NCI-H345 treated with DMSO at 0.1 percent for 48 hours (cell line): Measurements from ENCODE around the gene ADAMTSL2.
A peak's percentile ranks its signal among the peaks of the same experiment; 100 is the strongest.

Experiments
- DNase-seq: peaks from one replicate; lab custom pipeline; 2025; ENCODE audit not compliant: unreplicated experiment; lab: John Stamatoyannopoulos, UW

The ADAMTSL2 gene

GRCh38 chr9:133516256-133516960 is 18.1 kb upstream of the ADAMTSL2 start:
- no peak for DNase-seq

GRCh38 chr9:133516961-133517350 is 17.5 kb upstream of the ADAMTSL2 start:
- DNase-seq: no peak

GRCh38 chr9:133517711-133518110 is 16.8 kb upstream of the ADAMTSL2 start:
- DNase-seq: no peak

DNA sequence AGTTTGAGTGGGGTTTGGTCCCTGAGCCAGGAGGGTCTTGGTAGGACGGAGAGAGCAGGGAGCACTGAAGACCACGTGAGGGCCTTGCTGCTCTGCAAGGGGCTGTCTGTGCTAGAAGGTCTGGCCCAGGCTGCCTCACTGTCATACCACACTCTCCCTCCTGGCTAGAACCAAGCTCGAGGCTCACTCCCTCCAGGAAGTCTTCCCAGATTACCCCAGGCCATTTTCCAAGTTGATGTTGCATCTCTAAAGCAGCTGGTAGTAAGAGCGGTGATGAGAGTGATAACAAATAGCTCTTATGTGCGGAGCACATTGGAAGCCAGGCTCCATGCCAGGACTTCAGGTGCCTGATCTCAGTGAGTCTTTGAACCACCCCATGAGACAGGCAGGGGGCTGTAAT is 16.3 kb upstream of the ADAMTSL2 start:
- peak; percentile 74 for DNase-seq

DNA sequence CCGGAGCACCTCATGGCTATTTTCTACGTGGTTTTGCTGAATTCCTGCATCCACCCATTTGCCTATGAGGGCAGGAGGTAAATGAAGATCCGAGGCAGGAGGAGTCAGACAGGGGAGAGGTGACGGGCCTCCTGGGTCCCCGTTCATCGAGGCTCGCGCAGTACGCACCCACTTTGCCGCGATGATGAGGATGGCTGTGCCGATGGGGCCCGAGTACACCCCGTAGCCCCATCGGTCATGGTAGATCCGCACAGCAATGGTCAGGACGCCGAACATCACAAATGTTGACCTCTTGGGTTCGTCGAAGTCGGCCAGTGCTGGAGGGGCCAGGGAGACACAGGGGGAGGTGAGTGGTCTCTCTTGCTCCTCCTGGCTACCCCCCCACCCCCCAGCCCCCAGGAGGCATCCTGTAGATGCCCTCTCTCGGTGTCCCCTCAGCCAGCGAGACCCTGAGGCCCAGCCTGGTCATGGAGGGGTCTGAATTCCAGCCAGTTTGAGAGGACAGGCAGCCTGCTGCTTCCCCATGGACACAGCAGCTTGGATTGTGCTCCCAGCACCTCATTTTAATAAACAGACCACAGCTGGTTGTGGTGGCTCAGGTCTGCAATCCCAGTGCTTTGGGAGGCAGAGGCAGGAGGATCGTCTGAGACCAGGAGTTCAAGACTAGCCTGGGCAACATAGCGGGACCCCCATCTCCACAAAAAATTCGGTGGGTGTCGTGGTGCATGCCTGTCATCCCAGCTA is 15.6 kb upstream of the ADAMTSL2 start:
- no peak for DNase-seq

DNA sequence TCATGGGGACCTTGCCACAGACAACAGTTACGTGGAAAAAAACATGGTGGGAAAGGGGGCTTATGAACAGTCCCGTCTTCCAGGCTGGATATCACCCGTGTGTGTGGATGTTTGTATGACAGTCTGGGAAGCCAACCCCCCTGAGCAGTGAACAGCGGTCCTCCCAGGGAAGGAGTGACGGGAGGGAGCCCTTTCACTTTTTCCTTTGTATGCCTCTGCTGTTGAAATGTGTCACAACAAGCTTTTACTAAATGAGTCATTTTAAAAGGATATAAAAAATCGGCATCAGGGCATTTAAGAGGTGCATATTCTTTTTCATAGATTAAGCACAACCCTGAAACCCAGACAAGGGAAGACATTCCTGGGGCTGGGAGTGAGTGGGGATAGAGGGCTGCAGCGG is 14.8 kb upstream of the ADAMTSL2 start:
- no peak for DNase-seq

DNA sequence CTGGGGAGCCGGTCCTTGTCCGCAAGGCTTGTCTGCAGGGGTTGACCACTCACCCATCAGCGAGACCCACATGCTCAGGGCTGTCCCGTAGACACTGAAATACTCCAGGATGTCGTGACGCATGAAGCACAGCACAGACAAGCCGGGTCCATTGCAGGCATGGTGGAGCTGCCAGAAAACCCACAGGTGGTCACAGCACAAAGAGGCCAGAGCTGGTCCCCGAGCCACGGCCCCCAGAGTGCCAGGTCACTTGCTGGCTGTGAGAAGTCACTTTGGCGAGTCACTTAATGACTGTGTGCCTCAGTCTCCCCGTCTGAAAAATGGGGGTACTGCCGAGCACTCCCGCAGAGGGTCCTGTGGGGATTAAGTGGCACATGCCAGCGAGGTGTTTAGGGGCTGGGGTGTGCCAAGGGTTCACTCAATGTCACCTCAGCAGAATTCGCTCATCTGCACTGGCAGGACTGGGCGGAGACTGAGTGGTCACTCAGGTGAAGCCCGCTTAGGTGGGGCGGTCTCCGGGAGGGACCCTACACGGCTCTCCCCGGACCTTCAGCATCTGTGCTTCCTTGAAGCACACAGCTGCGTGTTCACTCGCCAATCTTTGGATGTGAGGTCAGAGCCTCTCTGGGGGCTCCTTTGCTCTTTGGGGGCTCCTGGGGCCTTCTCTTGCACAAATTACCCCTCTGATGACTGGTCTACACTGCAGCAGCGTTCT is 14.2 kb upstream of the ADAMTSL2 start:
- no peak for DNase-seq

GRCh38 chr9:133521122-133522072 is 13.1 kb upstream of the ADAMTSL2 start:
- DNase-seq: no peak

DNA sequence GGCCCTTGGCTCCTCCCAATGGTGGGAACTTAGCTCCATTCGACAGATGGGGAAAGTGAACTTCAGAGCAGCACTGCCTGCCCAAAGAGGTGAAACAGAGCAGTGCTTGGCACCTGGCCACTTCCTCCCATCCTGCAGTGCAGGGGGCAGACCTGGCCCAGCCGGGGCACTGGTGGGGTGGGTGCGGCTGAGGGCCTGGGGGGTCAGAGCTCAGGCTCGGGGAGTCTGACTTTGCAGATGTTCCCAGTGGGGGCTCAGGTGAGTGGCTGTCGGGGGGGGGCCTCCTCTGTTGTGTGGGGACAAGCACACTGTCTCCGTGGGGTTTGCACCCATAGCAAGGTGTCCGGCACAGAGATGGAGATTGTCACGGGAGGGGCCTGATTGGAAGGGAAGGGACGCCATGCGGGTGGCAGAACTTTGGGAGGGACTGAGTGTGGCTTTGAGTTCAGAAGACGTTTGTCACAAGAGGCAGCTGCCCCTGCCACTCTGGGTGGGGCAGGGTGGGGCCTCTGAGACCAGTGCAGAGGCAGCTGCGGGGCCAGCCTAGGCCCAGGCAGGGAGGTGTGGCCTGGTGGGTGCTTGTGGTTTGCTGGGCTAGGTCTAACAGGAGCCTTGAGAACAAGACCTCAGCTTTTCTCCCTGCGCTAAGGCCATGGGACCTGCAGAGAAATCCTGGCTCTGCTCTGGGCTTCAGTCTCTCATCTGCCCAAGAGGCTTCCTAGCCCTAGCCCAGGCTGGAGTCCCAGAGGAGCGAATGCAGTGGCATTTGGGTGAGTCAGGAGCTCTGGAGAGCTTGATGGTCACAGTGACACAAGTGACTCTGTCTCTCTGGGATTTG is 12.2 kb upstream of the ADAMTSL2 start:
- DNase-seq: no peak

- no peak for DNase-seq
Measured at GRCh38 chr9:133523106-133523505, 11.4 kb upstream of the ADAMTSL2 start.

DNA sequence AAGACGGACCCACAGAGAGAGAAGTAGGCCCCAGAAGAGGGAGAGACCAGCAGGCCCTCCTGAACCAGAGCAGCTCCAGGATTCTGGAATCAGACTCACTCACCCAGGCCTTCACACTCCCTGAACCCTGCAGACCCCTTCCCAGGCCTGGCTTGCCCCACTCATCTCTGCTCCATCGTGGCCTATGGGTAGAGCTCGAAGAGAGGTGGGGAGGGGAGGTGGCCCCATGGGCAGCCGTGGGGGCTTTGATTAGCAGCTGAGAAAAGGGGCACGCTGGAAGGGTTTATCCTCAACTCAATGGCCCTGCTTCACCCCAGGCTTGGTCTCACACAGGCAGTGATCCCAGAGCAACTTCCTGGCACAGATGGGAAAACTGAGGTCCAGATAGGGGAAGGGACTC is 10.4 kb upstream of the ADAMTSL2 start:
- no peak for DNase-seq

GRCh38 chr9:133524679-133525228 is 9.8 kb upstream of the ADAMTSL2 start, which contains the start of gene MYMK:
MYMK (minus strand) TSS chr9:133524959; CDS start chr9:133524844, 115 bp downstream.
- no peak for DNase-seq

- no peak for DNase-seq
Measured at GRCh38 chr9:133525677-133526076, 8.8 kb upstream of the ADAMTSL2 start.

DNA sequence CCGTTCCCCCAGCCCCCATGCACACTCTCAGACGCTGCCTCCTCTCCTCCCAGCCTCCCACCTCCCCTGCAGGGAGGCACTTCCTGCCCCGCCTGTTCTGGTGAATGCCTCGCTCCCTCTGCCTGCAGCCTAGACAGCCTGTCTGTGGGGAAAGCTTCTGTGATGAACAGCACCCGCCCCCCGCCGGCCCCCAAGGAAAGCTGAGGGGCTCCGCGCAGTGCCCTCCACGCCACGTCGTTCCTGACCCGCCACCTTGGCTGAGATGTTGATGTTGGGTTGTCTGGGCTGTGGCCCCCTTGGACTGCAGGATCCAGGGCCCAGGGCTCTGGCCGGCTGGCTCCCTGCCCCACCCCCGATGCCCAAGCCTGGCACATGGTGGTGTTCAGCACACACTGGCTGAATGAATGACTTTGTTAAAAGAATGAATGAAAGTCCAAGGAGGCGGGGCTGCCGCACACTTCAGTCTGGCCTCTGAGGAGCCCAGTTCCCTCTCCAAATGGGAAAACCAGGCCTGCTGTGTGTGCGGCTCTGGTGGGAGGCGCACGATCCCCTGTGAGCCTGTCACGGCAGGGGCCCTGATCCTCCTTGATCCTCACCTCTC is 7.7 kb upstream of the ADAMTSL2 start:
- DNase-seq: no peak

- no peak for DNase-seq
Measured at GRCh38 chr9:133527444-133527920, 7.0 kb upstream of the ADAMTSL2 start.

DNA sequence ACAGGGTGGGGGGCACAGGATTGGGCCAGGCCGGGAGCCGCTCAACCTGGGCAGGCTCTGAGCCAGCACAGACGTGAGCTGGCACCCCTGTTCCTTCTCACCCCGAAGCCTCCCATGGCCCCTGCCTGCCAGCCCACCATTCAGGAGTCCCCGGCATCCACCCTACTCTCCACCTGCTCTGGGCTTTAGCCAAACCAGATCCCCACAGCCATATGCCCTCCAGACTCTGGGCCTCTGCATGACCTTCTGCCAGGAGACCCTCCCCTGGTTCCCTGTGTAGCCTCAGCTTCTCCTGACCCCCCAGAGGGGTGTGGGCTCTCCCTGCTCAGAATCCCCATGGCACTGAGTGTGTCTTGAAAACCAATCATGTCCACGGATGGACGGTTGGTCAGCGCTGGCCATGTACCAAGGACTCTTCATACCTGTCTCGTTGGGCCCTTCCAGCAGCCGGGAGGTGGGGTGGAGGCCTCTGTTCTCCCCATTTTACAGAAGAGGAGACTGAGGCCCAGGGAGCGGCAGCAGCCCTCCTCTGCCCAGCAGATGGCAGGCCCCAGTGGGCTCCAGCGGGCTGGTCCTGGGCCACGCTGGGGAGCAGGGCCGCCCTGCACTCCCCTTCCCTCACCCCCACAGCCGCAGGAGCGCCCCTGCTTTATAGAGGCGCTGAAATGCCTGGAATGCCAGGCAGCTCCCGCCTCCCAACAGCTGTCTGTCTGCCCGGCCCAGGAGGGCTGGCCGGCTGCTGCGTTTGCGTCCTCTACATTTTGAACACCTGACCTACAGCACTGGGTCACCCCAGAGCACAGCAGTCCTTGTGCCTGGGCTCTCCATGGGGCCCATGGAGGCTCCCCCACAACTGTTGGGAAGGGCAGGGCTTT is 6.3 kb upstream of the ADAMTSL2 start:
- no peak for DNase-seq

DNA sequence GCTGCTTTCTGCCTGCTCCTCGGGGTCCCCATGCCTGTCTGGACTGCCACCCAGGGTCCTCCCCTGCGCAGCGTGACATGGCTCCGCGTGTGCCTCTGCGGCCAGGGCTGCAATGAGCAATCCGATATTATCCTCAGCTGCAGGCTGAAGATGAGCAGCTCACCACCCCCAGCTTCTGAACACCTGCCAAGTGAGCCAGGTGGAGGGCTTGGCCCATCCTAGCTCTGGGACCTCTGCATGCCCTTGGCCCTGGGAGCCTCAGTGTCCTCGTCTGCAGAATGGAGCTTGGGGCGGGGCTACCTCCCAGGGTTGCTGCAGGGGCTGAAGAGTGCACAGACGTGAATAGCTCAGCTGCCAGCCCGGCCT is 5.6 kb upstream of the ADAMTSL2 start:
- peak; percentile 17 for DNase-seq

DNA sequence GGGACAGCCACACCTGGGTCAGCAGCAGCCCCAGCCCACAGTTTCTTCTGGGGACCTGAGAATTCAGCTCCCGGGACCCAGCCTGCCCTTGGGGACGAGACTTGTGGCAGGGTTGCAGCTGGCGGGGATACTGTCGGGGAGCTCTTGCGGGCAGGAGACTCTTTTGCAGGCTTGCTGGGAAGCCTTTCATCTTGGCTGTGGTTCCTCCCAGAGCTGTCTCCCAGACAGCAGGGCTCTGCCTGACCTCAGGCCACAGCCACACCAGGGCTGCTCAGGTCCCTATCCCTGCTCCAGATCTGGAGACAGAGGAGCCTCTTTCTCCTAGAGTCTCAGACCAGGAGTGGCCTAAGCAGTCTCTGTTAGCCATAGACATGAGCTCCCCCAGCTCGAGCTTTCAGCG is 5.0 kb upstream of the ADAMTSL2 start:
- no peak for DNase-seq
